Measurements from ENCODE around the gene GPS2. TPM values are rescaled to one million over a fixed set of nuclear protein-coding genes. Genes with fewer than 3 reads are reported as not detected.

GPS2 gene
- total and polyA plus RNA-seq, 2 experiments from 2014 or later: 83.4 to 122 TPM

DNA sequence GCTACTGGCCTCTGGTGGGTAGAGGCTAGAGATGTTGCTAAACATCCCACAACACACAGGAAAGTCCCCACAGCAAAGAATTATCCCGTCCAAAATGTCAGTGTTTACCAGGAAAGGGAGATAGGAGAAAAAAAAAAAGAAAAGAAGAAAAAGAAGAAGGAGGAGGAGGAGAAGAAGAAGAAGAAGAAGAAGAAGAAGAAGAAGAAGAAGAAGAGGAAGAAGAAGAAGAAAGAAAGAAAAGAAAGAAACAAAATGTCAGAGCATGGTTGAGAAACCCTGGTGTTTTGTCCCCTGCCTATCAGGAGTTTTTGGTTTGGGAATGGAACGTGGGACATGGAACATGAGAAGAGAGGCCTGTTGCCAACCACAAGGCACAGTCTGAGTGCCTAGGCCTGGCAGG, 42.2 kb upstream of the GPS2 start:
- H3K4me1 Mint-ChIP-seq: peaks cover 16% of the 10 kb centered on the region
- H3K4me2 ChIP-seq: no peak overlapping the region
- H4K20me1 ChIP-seq (replicated peaks; ENCODE audit: insufficient read depth): no peaks in the 10 kb centered on the region; the same call in 1 of the 2 replicates
- peaks cover 23% of the 10 kb centered on the region for H3K27me3 Mint-ChIP-seq (ENCODE audit: insufficient read depth, low read depth, poor library complexity)
- no peak overlapping the region for H3K27ac ChIP-seq (ENCODE audit: low read depth)
- TF ChIP-seq ZNF462 (CRISPR knock-in tag; IDR thresholded peaks at IDR 0.05) (no peak), ZNF114 (CRISPR knock-in tag; IDR thresholded peaks at IDR 0.05) (no peak), NANOG (IDR thresholded peaks at IDR 0.05; ENCODE audit: borderline replicate concordance) (no peak), EZH2 (IDR thresholded peaks at IDR 0.05; ENCODE audit: low read depth, unreplicated experiment) (no peak), ZNF331 (CRISPR knock-in tag; IDR thresholded peaks at IDR 0.05; ENCODE audit: low read depth) (no peak), POLR2AphosphoS5 (IDR thresholded peaks at IDR 0.05; ENCODE audit: low read depth) (no peak)
- TF ChIP-seq, protein P1, sequence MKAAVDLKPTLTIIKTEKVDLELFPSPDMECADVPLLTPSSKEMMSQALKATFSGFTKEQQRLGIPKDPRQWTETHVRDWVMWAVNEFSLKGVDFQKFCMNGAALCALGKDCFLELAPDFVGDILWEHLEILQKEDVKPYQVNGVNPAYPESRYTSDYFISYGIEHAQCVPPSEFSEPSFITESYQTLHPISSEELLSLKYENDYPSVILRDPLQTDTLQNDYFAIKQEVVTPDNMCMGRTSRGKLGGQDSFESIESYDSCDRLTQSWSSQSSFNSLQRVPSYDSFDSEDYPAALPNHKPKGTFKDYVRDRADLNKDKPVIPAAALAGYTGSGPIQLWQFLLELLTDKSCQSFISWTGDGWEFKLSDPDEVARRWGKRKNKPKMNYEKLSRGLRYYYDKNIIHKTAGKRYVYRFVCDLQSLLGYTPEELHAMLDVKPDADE (IDR thresholded peaks at IDR 0.05): no peak
- no peaks in the 10 kb centered on the region for H3K79me2 ChIP-seq (replicated peaks; ENCODE audit: insufficient read depth)
- H3K9me3 Mint-ChIP-seq: no peaks in the 10 kb centered on the region
- H3K27ac Mint-ChIP-seq: no peak overlapping the region
- no peaks in the 10 kb centered on the region for H3K9me2 ChIP-seq (ENCODE audit: insufficient read depth)
- H3K27me3 ChIP-seq (ENCODE audit: insufficient read depth): no peaks in the 10 kb centered on the region
- DNase-seq (ENCODE audit: low spot score) (no peak), ATAC-seq (no peak)
- H3K36me3 ChIP-seq (ENCODE audit: insufficient read depth): no peaks in the 10 kb centered on the region
- no peak overlapping the region for H3K4me3 Mint-ChIP-seq
- no peak overlapping the region for H2AFZ ChIP-seq
- H3K4me1 ChIP-seq (ENCODE audit: insufficient read depth): peaks cover 18% of the 10 kb centered on the region
- H3K36me3 Mint-ChIP-seq (ENCODE audit: low read depth): peaks cover 4% of the 10 kb centered on the region; the same call in 1 of the 3 replicates
- H3K4me3 ChIP-seq: no peak overlapping the region
- H3F3A ChIP-seq (replicated peaks; ENCODE audit: low read depth): peaks cover 3% of the 10 kb centered on the region
